HepG2 (cell line): ENCODE data around the gene PPP1R1B. TPM values are rescaled to one million over a fixed set of nuclear protein-coding genes. Genes with fewer than 3 reads are reported as not detected.

ENCODE experiments used
- AHDC1 ChIP-seq: sonication (generic); formaldehyde crosslinking; IDR thresholded peaks from 2 replicates; pipeline ENCODE4 v1.5.1; 2020; ENCODE audit warnings: mild to moderate bottlenecking, missing genetic modification reagents, borderline replicate concordance
- HDAC1 ChIP-seq: sonication (generic); formaldehyde crosslinking; IDR thresholded peaks from 2 replicates; pipeline ENCODE4 v1.5.1; 2020; ENCODE audit warnings: mild to moderate bottlenecking, missing genetic modification reagents
- HNF4A ChIP-seq: sonication (generic); formaldehyde crosslinking; IDR thresholded peaks from 2 replicates; pipeline ENCODE4 v1.4.0; 2020; ENCODE audit warnings: missing genetic modification reagents
- HNRNPUL1 ChIP-seq: fragments of 200-400 bp; formaldehyde crosslinking; IDR thresholded peaks from 2 replicates; pipeline ENCODE4 v1.6.1; 2017; ENCODE audit warnings: low read depth, mild to moderate bottlenecking, low read length, moderate library complexity
- NFYC ChIP-seq: IDR thresholded peaks from 2 replicates; pipeline ENCODE4 v1.6.1; 2016; ENCODE audit warnings: missing genetic modification reagents, missing compliant biosample characterization
- ONECUT2 ChIP-seq: sonication (generic); formaldehyde crosslinking; IDR thresholded peaks from 2 replicates; pipeline ENCODE4 v1.4.0; 2020; ENCODE audit warnings: missing genetic modification reagents
- SALL1 ChIP-seq: sonication (generic); formaldehyde crosslinking; IDR thresholded peaks from 2 replicates; pipeline ENCODE4 v1.8.0; 2022; ENCODE audit warnings: mild to moderate bottlenecking, missing genetic modification reagents
- SNAPC5 ChIP-seq: sonication (generic); formaldehyde crosslinking; IDR thresholded peaks from 2 replicates; pipeline ENCODE4 v1.8.1; 2023; ENCODE audit warnings: mild to moderate bottlenecking, missing genetic modification reagents, borderline replicate concordance
- SRSF9 ChIP-seq: fragments of 200-400 bp; formaldehyde crosslinking; IDR thresholded peaks from 2 replicates; pipeline ENCODE4 v1.6.1; 2018; ENCODE audit warnings: borderline replicate concordance, mild to moderate bottlenecking, low read depth, low read length; ENCODE audit not compliant: insufficient read depth, poor library complexity, severe bottlenecking
- ZNF124 ChIP-seq: sonication (generic); formaldehyde crosslinking; IDR thresholded peaks from 2 replicates; pipeline ENCODE4 v1.4.0; 2020; ENCODE audit warnings: missing genetic modification reagents
- ZNF501 ChIP-seq: sonication (generic); formaldehyde crosslinking; IDR thresholded peaks from 2 replicates; pipeline ENCODE4 v1.5.1; 2020; ENCODE audit warnings: mild to moderate bottlenecking, moderate library complexity, missing genetic modification reagents
- ZNF598 ChIP-seq: sonication (generic); formaldehyde crosslinking; IDR thresholded peaks from 2 replicates; pipeline ENCODE4 v1.5.1; 2020; ENCODE audit warnings: mild to moderate bottlenecking, missing genetic modification reagents, borderline replicate concordance
- ZNF629 ChIP-seq: sonication (generic); formaldehyde crosslinking; conservative IDR thresholded peaks from 2 replicates; pipeline ENCODE4 v1.5.0; 2020; ENCODE audit warnings: missing genetic modification reagents
- ZNF678 ChIP-seq: sonication (generic); formaldehyde crosslinking; IDR thresholded peaks from 2 replicates; pipeline ENCODE4 v1.4.0; 2020; ENCODE audit warnings: mild to moderate bottlenecking, missing genetic modification reagents
- ZNF775 ChIP-seq: sonication (generic); formaldehyde crosslinking; IDR thresholded peaks from 2 replicates; pipeline ENCODE4 v1.4.0; 2020; ENCODE audit warnings: missing genetic modification reagents, mild to moderate bottlenecking, moderate library complexity, borderline replicate concordance
- polyA plus RNA-seq, 8 experiments: library from polyadenylated mRNA; depleted of rRNA in 3 of 8; stranded (reverse) in 7 of 8; unstranded in 1 of 8; fragments of >200 nt; fragmentation: Illumina TruSeq in 4 of 8; extraction: Trizol in 4 of 8; gene quantifications; 2 replicates each; pipeline versions ENCODE4 v1.2.1 to v1.2.3, GENCODE V29; 2011 to 2016; ENCODE audit warnings: low read depth in 4 of 8, missing spikeins in 1 of 8, mixed read lengths in 1 of 8; ENCODE audit not compliant: insufficient read depth in 1 of 8
- total RNA-seq, 5 experiments: library from RNA; depleted of rRNA; stranded (reverse); fragments of >200 nt; fragmentation: Illumina TruSeq; extraction: Trizol; gene quantifications; 2 replicates each; pipeline ENCODE4 v1.2.3, GENCODE V29; 2016; ENCODE audit warnings: low read depth in 1 of 5
- TF ChIP-seq, protein P1 (sequence below): sonication (generic); formaldehyde crosslinking; IDR thresholded peaks from 2 replicates; pipeline ENCODE4 v1.4.0; 2020; ENCODE audit warnings: missing genetic modification reagents
- TF ChIP-seq, protein P2 (sequence below): sonication (generic); formaldehyde crosslinking; IDR thresholded peaks from 2 replicates; pipeline ENCODE4 v1.8.0; 2022; ENCODE audit warnings: low read depth, missing genetic modification reagents
- TF ChIP-seq, protein P3 (sequence below): sonication (generic); formaldehyde crosslinking; IDR thresholded peaks from 2 replicates; pipeline ENCODE4 v1.4.0; 2020; ENCODE audit warnings: missing genetic modification reagents

The PPP1R1B gene
- total and polyA plus RNA-seq, 2 of the 13 experiments (the other 11 are each of a cell fraction or from before 2014, with no cell fraction given), result 0.08 TPM; not detected in 1

GRCh38 chr17:39629898-39630297 is 3.1 kb downstream of the PPP1R1B start (continued):
- TF ChIP-seq, protein P1, sequence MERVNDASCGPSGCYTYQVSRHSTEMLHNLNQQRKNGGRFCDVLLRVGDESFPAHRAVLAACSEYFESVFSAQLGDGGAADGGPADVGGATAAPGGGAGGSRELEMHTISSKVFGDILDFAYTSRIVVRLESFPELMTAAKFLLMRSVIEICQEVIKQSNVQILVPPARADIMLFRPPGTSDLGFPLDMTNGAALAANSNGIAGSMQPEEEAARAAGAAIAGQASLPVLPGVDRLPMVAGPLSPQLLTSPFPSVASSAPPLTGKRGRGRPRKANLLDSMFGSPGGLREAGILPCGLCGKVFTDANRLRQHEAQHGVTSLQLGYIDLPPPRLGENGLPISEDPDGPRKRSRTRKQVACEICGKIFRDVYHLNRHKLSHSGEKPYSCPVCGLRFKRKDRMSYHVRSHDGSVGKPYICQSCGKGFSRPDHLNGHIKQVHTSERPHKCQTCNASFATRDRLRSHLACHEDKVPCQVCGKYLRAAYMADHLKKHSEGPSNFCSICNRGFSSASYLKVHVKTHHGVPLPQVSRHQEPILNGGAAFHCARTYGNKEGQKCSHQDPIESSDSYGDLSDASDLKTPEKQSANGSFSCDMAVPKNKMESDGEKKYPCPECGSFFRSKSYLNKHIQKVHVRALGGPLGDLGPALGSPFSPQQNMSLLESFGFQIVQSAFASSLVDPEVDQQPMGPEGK (CRISPR knock-in tag), result peak; percentile 90
- TF ChIP-seq ZNF124 (CRISPR knock-in tag), result no peak
- TF ChIP-seq ONECUT2 (CRISPR knock-in tag), result no peak
- TF ChIP-seq, protein P2, sequence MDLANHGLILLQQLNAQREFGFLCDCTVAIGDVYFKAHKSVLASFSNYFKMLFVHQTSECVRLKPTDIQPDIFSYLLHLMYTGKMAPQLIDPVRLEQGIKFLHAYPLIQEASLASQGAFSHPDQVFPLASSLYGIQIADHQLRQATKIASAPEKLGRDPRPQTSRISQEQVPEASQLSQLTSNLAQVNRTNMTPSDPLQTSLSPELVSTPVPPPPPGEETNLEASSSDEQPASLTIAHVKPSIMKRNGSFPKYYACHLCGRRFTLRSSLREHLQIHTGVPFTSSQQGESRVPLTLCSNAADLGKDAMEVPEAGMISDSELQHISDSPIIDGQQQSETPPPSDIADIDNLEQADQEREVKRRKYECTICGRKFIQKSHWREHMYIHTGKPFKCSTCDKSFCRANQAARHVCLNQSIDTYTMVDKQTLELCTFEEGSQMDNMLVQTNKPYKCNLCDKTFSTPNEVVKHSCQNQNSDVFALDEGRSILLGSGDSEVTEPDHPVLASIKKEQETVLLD (CRISPR knock-in tag), result no peak
- TF ChIP-seq ZNF629 (CRISPR knock-in tag), result no peak
- TF ChIP-seq HDAC1, result peak; percentile 22; the same call in 1 of the 2 replicates
- no peak for TF ChIP-seq ZNF678
- no peak for TF ChIP-seq SNAPC5 (CRISPR knock-in tag)
- TF ChIP-seq, protein P3, sequence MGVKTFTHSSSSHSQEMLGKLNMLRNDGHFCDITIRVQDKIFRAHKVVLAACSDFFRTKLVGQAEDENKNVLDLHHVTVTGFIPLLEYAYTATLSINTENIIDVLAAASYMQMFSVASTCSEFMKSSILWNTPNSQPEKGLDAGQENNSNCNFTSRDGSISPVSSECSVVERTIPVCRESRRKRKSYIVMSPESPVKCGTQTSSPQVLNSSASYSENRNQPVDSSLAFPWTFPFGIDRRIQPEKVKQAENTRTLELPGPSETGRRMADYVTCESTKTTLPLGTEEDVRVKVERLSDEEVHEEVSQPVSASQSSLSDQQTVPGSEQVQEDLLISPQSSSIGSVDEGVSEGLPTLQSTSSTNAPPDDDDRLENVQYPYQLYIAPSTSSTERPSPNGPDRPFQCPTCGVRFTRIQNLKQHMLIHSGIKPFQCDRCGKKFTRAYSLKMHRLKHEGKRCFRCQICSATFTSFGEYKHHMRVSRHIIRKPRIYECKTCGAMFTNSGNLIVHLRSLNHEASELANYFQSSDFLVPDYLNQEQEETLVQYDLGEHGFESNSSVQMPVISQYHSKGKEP (CRISPR knock-in tag), result no peak
- TF ChIP-seq SRSF9, result no peak
- no peak for TF ChIP-seq ZNF501 (CRISPR knock-in tag)
- no peak for TF ChIP-seq ZNF775
- no peak for TF ChIP-seq AHDC1 (CRISPR knock-in tag)
- no peak for TF ChIP-seq ZNF598 (CRISPR knock-in tag)
- TF ChIP-seq NFYC (CRISPR knock-in tag), result no peak
- no peak for TF ChIP-seq HNRNPUL1
- TF ChIP-seq HNF4A (CRISPR knock-in tag), result no peak
- TF ChIP-seq SALL1, result peak; percentile 43; the same call in 1 of the 2 replicates
